ENCODE measurements around the gene MXRA8.

MXRA8 gene

GRCh38 chr1:1353389-1354151 is 4.8 kb downstream of the MXRA8 start:
- Histone ChIP-seq H3K4me3 (ENCODE audit: low read depth in 1 of 2, low read length in 2 of 2) (no peak overlapping the region), H3K36me3 (ENCODE audit: insufficient read depth, low read length) (peaks cover 18% of the 10 kb centered on the region), H3K9me3 (ENCODE audit: low read length) (no peaks in the 10 kb centered on the region), H3K4me1 (ENCODE audit: insufficient read depth, low read length) (peaks cover 22% of the 10 kb centered on the region), H3K27me3 (ENCODE audit: control insufficient read depth in 1 of 2, insufficient read depth in 2 of 2, low read length in 2 of 2) (peaks cover 0 to 7% of the 10 kb centered on the region in 2 donors), H3K9ac (ENCODE audit: low read length) (no peak overlapping the region), H3K27ac (ENCODE audit: low read depth, low read length) (no peak overlapping the region)

- H3K4me1 ChIP-seq (ENCODE audit: insufficient read depth, low read length) = peaks cover 21% of the 10 kb centered on the region
- H3K27me3 ChIP-seq (ENCODE audit: control insufficient read depth in 1 of 2, insufficient read depth in 2 of 2, low read length in 2 of 2) = peaks cover 0 to 6% of the 10 kb centered on the region in 2 donors
- H3K27ac ChIP-seq (ENCODE audit: low read depth, low read length) = no peak overlapping the region
- no peak overlapping the region for H3K9ac ChIP-seq (ENCODE audit: low read length)
- no peaks in the 10 kb centered on the region for H3K9me3 ChIP-seq (ENCODE audit: low read length)
- H3K4me3 ChIP-seq (ENCODE audit: low read depth in 1 of 2, low read length in 2 of 2) = no peak overlapping the region
- H3K36me3 ChIP-seq (ENCODE audit: insufficient read depth, low read length) = peaks cover 18% of the 10 kb centered on the region
These were observed 5.5 kb downstream of the MXRA8 start for GRCh38 chr1:1352786-1353388.

- no peaks in the 10 kb centered on the region for H3K9me3 ChIP-seq (ENCODE audit: low read length)
- H3K36me3 ChIP-seq (ENCODE audit: insufficient read depth, low read length) = peaks cover 18% of the 10 kb centered on the region
- H3K27me3 ChIP-seq (ENCODE audit: control insufficient read depth in 1 of 2, insufficient read depth in 2 of 2, low read length in 2 of 2) = peaks cover 0 to 6% of the 10 kb centered on the region in 2 donors
- H3K4me1 ChIP-seq (ENCODE audit: insufficient read depth, low read length) = peaks cover 24% of the 10 kb centered on the region
- no peak overlapping the region for H3K4me3 ChIP-seq (ENCODE audit: low read depth in 1 of 2, low read length in 2 of 2)
- H3K27ac ChIP-seq (ENCODE audit: low read depth, low read length) = peak overlapping the region; percentile 39
- H3K9ac ChIP-seq (ENCODE audit: low read length) = no peak overlapping the region
These were observed 6.6 kb downstream of the MXRA8 start for GRCh38 chr1:1351511-1352427.

GRCh38 chr1:1349256-1350012 is 8.9 kb downstream of the MXRA8 start, which contains the start of gene DVL1:
Gene DVL1 (minus strand): TSS chr1:1349418. CDS start chr1:1349065, 353 bp downstream.
- Histone ChIP-seq H3K4me3 (ENCODE audit: low read depth in 1 of 2, low read length in 2 of 2) (peak within 1 kb of the TSS; percentile 57 to 67), H3K4me1 (ENCODE audit: insufficient read depth, low read length) (peaks cover 39% of the 10 kb centered on the region), H3K27ac (ENCODE audit: low read depth, low read length) (peak within 1 kb of the TSS; percentile 83), H3K36me3 (ENCODE audit: insufficient read depth, low read length) (peaks cover 18% of the 10 kb centered on the region), H3K27me3 (ENCODE audit: control insufficient read depth in 1 of 2, insufficient read depth in 2 of 2, low read length in 2 of 2) (peaks cover 0 to 6% of the 10 kb centered on the region in 2 donors), H3K9ac (ENCODE audit: low read length) (peak within 1 kb of the TSS; percentile 57), H3K9me3 (ENCODE audit: low read length) (no peaks in the 10 kb centered on the region)

- Histone ChIP-seq H3K9me3 (ENCODE audit: low read length) (no peaks in the 10 kb centered on the region), H3K4me1 (ENCODE audit: insufficient read depth, low read length) (peaks cover 34% of the 10 kb centered on the region), H3K9ac (ENCODE audit: low read length) (peak overlapping the region; percentile 57), H3K4me3 (ENCODE audit: low read depth in 1 of 2, low read length in 2 of 2) (peak overlapping the region; percentile 57 to 67), H3K27ac (ENCODE audit: low read depth, low read length) (peak overlapping the region; percentile 83), H3K36me3 (ENCODE audit: insufficient read depth, low read length) (peaks cover 17% of the 10 kb centered on the region), H3K27me3 (ENCODE audit: control insufficient read depth in 1 of 2, insufficient read depth in 2 of 2, low read length in 2 of 2) (peaks cover 0 to 6% of the 10 kb centered on the region in 2 donors)
These were observed 9.7 kb downstream of the MXRA8 start for GRCh38 chr1:1348420-1349255.

- H3K27me3 ChIP-seq (ENCODE audit: control insufficient read depth in 1 of 2, insufficient read depth in 2 of 2, low read length in 2 of 2) = peaks cover 0 to 1% of the 10 kb centered on the region in 2 donors
- peaks cover 10% of the 10 kb centered on the region for H3K36me3 ChIP-seq (ENCODE audit: insufficient read depth, low read length)
- H3K4me3 ChIP-seq (ENCODE audit: low read depth in 1 of 2, low read length in 2 of 2) = peak overlapping the region; percentile 57 to 67
- H3K9me3 ChIP-seq (ENCODE audit: low read length) = no peaks in the 10 kb centered on the region
- H3K4me1 ChIP-seq (ENCODE audit: insufficient read depth, low read length) = peaks cover 32% of the 10 kb centered on the region
- H3K9ac ChIP-seq (ENCODE audit: low read length) = peak overlapping the region; percentile 57
- H3K27ac ChIP-seq (ENCODE audit: low read depth, low read length) = peak overlapping the region; percentile 83
These were observed 10.5 kb downstream of the MXRA8 start for GRCh38 chr1:1347663-1348419.

GRCh38 chr1:1347026-1347595 is 11.2 kb downstream of the MXRA8 start:
- H3K9ac ChIP-seq (ENCODE audit: low read length) = peak overlapping the region; percentile 53
- H3K27ac ChIP-seq (ENCODE audit: low read depth, low read length) = no peak overlapping the region
- peak overlapping the region in 1 of 2 donors; percentile 67 for H3K4me3 ChIP-seq (ENCODE audit: low read depth in 1 of 2, low read length in 2 of 2)
- H3K9me3 ChIP-seq (ENCODE audit: low read length) = no peaks in the 10 kb centered on the region
- peaks cover 3% of the 10 kb centered on the region for H3K36me3 ChIP-seq (ENCODE audit: insufficient read depth, low read length)
- H3K27me3 ChIP-seq (ENCODE audit: control insufficient read depth in 1 of 2, insufficient read depth in 2 of 2, low read length in 2 of 2) = no peaks in the 10 kb centered on the region
- peaks cover 25% of the 10 kb centered on the region for H3K4me1 ChIP-seq (ENCODE audit: insufficient read depth, low read length)

- no peaks in the 10 kb centered on the region for H3K27me3 ChIP-seq (ENCODE audit: control insufficient read depth in 1 of 2, insufficient read depth in 2 of 2, low read length in 2 of 2)
- peaks cover 2% of the 10 kb centered on the region for H3K36me3 ChIP-seq (ENCODE audit: insufficient read depth, low read length)
- H3K4me1 ChIP-seq (ENCODE audit: insufficient read depth, low read length) = peaks cover 19% of the 10 kb centered on the region
- no peaks in the 10 kb centered on the region for H3K9me3 ChIP-seq (ENCODE audit: low read length)
- no peak overlapping the region for H3K27ac ChIP-seq (ENCODE audit: low read depth, low read length)
- peak overlapping the region in 1 of 2 donors; percentile 23 for H3K4me3 ChIP-seq (ENCODE audit: low read depth in 1 of 2, low read length in 2 of 2)
- peak overlapping the region; percentile 53 for H3K9ac ChIP-seq (ENCODE audit: low read length)
These were observed 11.9 kb downstream of the MXRA8 start for GRCh38 chr1:1346501-1346890.

GRCh38 chr1:1345860-1346500 is 12.4 kb downstream of the MXRA8 start:
- Histone ChIP-seq H3K27ac (ENCODE audit: low read depth, low read length) (no peak overlapping the region), H3K4me1 (ENCODE audit: insufficient read depth, low read length) (peaks cover 18% of the 10 kb centered on the region), H3K9me3 (ENCODE audit: low read length) (no peaks in the 10 kb centered on the region), H3K4me3 (ENCODE audit: low read depth in 1 of 2, low read length in 2 of 2) (peak overlapping the region in 1 of 2 donors; percentile 23), H3K27me3 (ENCODE audit: control insufficient read depth in 1 of 2, insufficient read depth in 2 of 2, low read length in 2 of 2) (no peaks in the 10 kb centered on the region), H3K36me3 (ENCODE audit: insufficient read depth, low read length) (peaks cover 8% of the 10 kb centered on the region), H3K9ac (ENCODE audit: low read length) (peak overlapping the region; percentile 53)
